HEK293T (cell line): ENCODE data around the gene HSPA12A.

Experiments used
- FOXM1 ChIP-seq: fragments of 450-650 bp; IDR thresholded peaks from 2 replicates; pipeline ENCODE4 v1.6.1; 2017; ENCODE audit warnings: mild to moderate bottlenecking, borderline replicate concordance
- SP1 ChIP-seq: fragments of 450-650 bp; IDR thresholded peaks from 2 replicates; pipeline ENCODE4 v1.6.1; 2017

GRCh38 chr10:116634126-116634975 lies 108.0 kb downstream of the HSPA12A start:
- TF ChIP-seq SP1 = no peak
- no peak for TF ChIP-seq FOXM1
